ENCODE measurements around the gene WDR75. TPM values are rescaled to one million over a fixed set of nuclear protein-coding genes. Genes with fewer than 3 reads are reported as not detected.

WDR75 gene
- total and polyA plus RNA-seq, 2 of the 13 experiments (the other 11 are each of a cell fraction or from before 2014, with no cell fraction given) = 63.0 to 74.1 TPM

DNA sequence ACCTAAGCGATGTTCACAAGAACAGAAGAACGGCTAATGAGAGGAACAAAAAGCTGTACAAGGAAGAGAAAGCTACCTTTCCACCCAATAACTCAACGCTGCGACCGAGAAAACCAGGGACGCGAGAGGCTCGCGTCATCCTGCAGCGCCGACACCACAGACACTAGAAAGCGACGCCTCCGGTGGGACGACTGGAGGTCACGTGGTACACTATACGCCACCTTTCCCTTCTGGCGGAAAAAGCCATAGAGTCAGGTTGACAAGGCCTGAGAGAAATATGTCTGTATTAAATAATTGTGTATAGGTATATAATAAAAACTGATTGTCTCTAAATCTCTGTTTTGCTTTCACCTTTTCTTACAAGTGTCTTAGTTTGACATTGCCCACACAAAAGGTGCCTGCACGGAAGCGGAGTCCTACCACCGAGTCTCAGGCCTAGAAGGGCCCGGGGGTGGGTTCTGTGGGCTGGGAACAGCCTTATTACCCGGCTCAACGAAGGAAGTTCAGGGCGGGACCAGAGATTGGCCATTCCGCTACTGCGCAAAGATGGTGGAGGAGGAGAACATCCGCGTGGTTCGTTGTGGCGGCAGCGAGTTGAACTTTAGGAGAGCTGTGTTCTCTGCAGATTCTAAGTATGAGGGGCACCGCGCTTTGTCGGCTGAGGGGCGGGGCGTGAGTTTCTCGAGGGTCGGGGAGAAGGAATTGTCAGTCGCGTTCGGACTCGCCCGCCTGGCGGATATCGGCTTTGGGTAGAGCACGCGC is at the start of gene WDR75 (continued):
- TF ChIP-seq, protein P1, sequence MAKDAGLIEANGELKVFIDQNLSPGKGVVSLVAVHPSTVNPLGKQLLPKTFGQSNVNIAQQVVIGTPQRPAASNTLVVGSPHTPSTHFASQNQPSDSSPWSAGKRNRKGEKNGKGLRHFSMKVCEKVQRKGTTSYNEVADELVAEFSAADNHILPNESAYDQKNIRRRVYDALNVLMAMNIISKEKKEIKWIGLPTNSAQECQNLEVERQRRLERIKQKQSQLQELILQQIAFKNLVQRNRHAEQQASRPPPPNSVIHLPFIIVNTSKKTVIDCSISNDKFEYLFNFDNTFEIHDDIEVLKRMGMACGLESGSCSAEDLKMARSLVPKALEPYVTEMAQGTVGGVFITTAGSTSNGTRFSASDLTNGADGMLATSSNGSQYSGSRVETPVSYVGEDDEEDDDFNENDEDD (CRISPR knock-in tag; IDR thresholded peaks at IDR 0.05; ENCODE audit: borderline replicate concordance) = 0 out of 2 replicates have a peak, but pooled peaks have one; percentile 8
- TF ChIP-seq ZNF30 (CRISPR knock-in tag; IDR thresholded peaks at IDR 0.05) (no peak), IRX3 (CRISPR knock-in tag; IDR thresholded peaks at IDR 0.05; ENCODE audit: borderline replicate concordance, low read depth) (peak; percentile 90; the same call in 1 of the 2 replicates), ZNF75D (CRISPR knock-in tag; IDR thresholded peaks at IDR 0.05; ENCODE audit: borderline replicate concordance) (no peak), ZNF646 (CRISPR knock-in tag; IDR thresholded peaks at IDR 0.05) (0 out of 2 replicates have a peak, but pooled peaks have one; percentile 4), SAP130 (CRISPR knock-in tag; IDR thresholded peaks at IDR 0.05; ENCODE audit: low read depth) (peak; percentile 93), MED8 (CRISPR knock-in tag; IDR thresholded peaks at IDR 0.05; ENCODE audit: insufficient replicate concordance) (no peak), MEIS2 (CRISPR knock-in tag; IDR thresholded peaks at IDR 0.05) (peak; percentile 57; the same call in 1 of the 2 replicates), MTA1 (CRISPR knock-in tag; IDR thresholded peaks at IDR 0.05; ENCODE audit: borderline replicate concordance) (peak; percentile 49; the same call in 1 of the 2 replicates), ZNF251 (CRISPR knock-in tag; IDR thresholded peaks at IDR 0.05) (no peak), CREBL2 (CRISPR knock-in tag; IDR thresholded peaks at IDR 0.05; ENCODE audit: borderline replicate concordance) (0 out of 2 replicates have a peak, but pooled peaks have one; percentile 58), THRA (CRISPR knock-in tag; IDR thresholded peaks at IDR 0.05; ENCODE audit: borderline replicate concordance) (peak; percentile 70; the same call in 1 of the 2 replicates), GATAD1 (CRISPR knock-in tag; IDR thresholded peaks at IDR 0.05) (peak; percentile 98), ZBTB25 (CRISPR knock-in tag; IDR thresholded peaks at IDR 0.05) (no peak), ZNF205 (CRISPR knock-in tag; IDR thresholded peaks at IDR 0.05) (0 out of 2 replicates have a peak, but pooled peaks have one; percentile 32), ARHGAP35 (CRISPR knock-in tag; IDR thresholded peaks at IDR 0.05; ENCODE audit: borderline replicate concordance) (no peak; the same call in 1 of the 2 replicates), GZF1 (CRISPR knock-in tag; IDR thresholded peaks at IDR 0.05) (peak; percentile 20; the same call in 1 of the 2 replicates), IKZF1 (IDR thresholded peaks at IDR 0.05) (no peak)
